Upper lobe of right lung (tissue), 1 donor: Measurements from ENCODE around the gene SLC9A9. TPM values are rescaled to one million over a fixed set of nuclear protein-coding genes. Genes with fewer than 3 reads are reported as not detected.

Experiments
- ATAC-seq: fragments of 200-7000 bp; cut with Tn5 transposase; one replicate; pipeline ENCODE4 v1.9.1; 2020; ENCODE audit warnings: mild to moderate bottlenecking, moderate library complexity
- DNase-seq: peaks from one replicate; pipeline ENCODE4 v3.0.0-alpha.2; 2020
- H3K27ac ChIP-seq: fragments of 200-600 bp; one replicate; pipeline ENCODE4 v1.8.0; 2022
- H3K27me3 ChIP-seq: fragments of 200-600 bp; one replicate; pipeline ENCODE4 v1.8.0; 2022; ENCODE audit warnings: mild to moderate bottlenecking
- H3K36me3 ChIP-seq: fragments of 200-600 bp; one replicate; pipeline ENCODE4 v1.8.0; 2022
- H3K4me1 ChIP-seq: fragments of 200-600 bp; one replicate; pipeline ENCODE4 v1.8.0; 2022
- H3K4me3 ChIP-seq: fragments of 200-600 bp; one replicate; pipeline ENCODE4 v1.8.0; 2022; ENCODE audit warnings: mild to moderate bottlenecking
- H3K9me3 ChIP-seq: fragments of 200-600 bp; one replicate; pipeline ENCODE4 v1.8.0; 2022
- intact Hi-C: fragments of 100-400 bp; cut with DNase I; formaldehyde crosslinking; loops from one replicate; pipeline ENCODE4 v1.11.0; 2022
- total RNA-seq: library from RNA; stranded (reverse); fragmentation: NEBNext Ultra II Directional; extraction: Animal tissue kit (Norgen Biotek cat#: 25700); gene quantifications from one replicate; pipeline ENCODE4 v1.2.1, GENCODE V29; 2021
- TF ChIP-seq, protein P1 (sequence below): fragments of 200-600 bp; IDR thresholded peaks from one replicate; pipeline ENCODE4 v1.8.0; 2022; ENCODE audit warnings: antibody characterized with exemption
- donor health status: DM: no; HTN: yes; CAD: no; lungs with severe emphysema.

SLC9A9 gene
- total RNA-seq, 1 donor from 2014 or later, result 13.3 TPM

DNA sequence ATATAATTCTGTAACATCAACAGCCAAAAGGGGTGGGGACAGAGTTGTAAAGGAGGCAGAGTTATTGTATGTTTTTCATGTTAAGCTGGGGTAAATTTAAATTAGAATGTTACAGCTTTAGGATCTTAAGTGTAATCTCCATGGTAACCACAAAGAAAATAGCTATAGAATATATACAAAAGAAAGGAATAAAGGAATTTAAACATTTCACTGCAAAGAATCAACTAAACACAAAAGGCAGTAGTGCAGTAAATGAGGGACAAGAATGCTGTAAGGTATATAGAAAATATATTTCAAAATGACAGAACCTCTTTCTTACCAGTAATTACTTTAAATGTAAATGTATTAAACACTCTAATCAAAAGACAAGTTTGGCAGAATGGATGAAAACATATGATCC, 361.7 kb downstream of the SLC9A9 start:
- Histone ChIP-seq H3K27me3 (no peaks in the 10 kb centered on the region), H3K4me1 (no peaks in the 10 kb centered on the region), H3K27ac (no peak overlapping the region), H3K4me3 (no peak overlapping the region), H3K36me3 (no peaks in the 10 kb centered on the region), H3K9me3 (no peaks in the 10 kb centered on the region)
- TF ChIP-seq, protein P1, sequence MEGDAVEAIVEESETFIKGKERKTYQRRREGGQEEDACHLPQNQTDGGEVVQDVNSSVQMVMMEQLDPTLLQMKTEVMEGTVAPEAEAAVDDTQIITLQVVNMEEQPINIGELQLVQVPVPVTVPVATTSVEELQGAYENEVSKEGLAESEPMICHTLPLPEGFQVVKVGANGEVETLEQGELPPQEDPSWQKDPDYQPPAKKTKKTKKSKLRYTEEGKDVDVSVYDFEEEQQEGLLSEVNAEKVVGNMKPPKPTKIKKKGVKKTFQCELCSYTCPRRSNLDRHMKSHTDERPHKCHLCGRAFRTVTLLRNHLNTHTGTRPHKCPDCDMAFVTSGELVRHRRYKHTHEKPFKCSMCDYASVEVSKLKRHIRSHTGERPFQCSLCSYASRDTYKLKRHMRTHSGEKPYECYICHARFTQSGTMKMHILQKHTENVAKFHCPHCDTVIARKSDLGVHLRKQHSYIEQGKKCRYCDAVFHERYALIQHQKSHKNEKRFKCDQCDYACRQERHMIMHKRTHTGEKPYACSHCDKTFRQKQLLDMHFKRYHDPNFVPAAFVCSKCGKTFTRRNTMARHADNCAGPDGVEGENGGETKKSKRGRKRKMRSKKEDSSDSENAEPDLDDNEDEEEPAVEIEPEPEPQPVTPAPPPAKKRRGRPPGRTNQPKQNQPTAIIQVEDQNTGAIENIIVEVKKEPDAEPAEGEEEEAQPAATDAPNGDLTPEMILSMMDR, result no peak
- ATAC-seq (no peak), DNase-seq (no peak)
- intact Hi-C loops, result no loop called here

DNA sequence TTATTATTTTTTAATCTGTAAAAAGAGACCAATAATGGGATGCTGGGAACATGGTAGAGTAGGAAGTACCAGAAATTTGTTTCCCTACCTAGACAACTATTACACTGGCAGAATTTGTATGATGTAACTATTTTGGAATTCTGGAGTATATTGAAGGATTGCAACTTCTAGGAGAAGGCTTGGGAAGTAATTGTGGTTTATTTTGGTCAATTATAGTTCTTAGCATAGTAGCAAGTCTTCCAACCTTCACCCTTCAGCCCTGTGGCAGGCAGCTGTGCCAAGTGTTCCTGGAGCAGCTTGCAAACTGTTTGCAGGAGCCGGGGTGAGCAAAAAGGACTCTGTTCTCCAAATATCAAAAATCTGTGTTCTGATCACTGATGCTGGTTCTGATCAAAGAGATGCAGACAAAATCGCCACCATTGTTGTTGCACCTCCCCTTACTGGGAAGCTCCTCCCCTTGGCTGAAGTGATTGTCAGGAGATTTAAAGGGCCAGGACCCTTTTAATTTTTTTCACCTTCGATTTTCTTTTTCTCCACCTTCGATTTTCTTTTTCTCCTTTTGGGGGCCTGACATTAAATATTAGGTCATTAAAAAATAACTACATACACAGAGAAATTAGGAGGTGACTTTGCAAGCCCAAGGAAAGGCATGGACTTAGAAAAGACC, 363.3 kb downstream of the SLC9A9 start:
- H3K27ac ChIP-seq, result no peak overlapping the region
- H3K4me1 ChIP-seq, result no peaks in the 10 kb centered on the region
- intact Hi-C loops, result no loop called here
- no peak for ATAC-seq
- no peaks in the 10 kb centered on the region for H3K27me3 ChIP-seq
- no peak for DNase-seq
- no peaks in the 10 kb centered on the region for H3K36me3 ChIP-seq
- TF ChIP-seq, protein P1, result no peak
- no peaks in the 10 kb centered on the region for H3K9me3 ChIP-seq
- no peak overlapping the region for H3K4me3 ChIP-seq

DNA sequence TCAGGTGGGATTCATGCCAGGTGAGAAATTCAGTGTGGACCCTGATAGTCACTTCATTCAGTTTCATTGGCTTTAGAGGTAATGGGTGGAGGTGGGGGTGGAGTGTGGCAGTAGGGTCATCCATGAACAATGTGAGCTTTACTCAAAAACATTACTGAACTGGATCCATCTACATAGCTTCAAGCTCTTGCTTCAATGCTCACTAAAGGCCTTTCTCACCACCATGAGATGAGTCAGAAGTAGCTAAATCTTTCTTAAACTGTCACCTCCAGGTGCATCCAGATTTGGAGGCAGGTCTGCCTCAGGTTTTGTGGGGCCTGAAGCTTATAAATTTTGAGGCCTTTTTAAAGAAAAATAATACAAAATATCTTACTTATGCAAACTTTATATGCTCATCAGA, 365.1 kb downstream of the SLC9A9 start:
- Histone ChIP-seq H3K4me3 (no peak overlapping the region), H3K27me3 (no peaks in the 10 kb centered on the region), H3K9me3 (no peaks in the 10 kb centered on the region), H3K27ac (no peak overlapping the region), H3K36me3 (no peaks in the 10 kb centered on the region), H3K4me1 (no peaks in the 10 kb centered on the region)
- no peak for DNase-seq
- no peak for ATAC-seq
- intact Hi-C loops, result no loop called here
- TF ChIP-seq, protein P1, result no peak

DNA sequence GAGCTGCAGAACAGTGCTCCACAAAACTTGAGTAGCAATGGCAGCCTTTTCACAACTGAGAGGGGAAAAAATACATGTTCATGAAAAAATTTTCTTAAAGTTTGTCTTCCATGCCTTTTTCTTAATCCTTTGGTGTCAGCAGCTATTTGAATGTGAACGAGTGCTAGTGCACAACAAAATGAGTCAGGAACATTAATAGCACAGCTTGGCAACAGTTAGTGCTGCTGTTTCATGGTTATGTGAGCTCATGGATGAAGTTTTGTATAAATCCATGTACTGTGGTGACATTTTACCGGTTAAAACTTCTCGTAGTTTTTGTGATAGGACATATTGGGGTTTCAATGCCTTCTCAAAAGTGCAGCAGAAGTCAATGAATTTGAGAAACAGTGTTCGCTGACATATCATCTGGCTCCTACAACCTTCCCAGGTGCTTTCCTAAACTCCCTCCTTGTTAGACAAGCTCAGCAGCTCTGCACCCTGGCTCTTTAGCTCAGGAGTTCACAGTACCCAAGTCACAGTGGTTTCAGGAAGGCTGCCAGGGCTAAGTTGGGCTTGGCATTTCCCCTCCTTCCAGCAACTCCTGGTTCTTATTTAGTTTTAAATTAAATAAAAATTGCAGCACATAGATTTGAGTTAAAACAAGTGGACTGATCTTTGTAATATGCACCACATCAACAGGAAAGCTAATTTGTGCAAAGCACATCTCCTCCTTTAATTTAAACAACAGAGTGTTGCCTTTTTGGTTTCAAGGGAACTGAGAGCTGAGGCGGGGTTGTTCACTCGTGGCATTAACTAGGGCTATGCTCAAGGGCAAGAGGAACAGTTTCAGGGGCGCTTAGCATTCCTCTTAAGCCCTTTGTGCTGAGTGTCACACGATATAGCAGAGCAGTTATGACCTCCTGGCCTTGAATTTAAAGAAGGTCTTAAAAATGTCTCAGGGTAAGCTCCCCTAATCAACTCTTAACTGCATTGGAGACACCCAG, 365.9 kb downstream of the SLC9A9 start:
- no peak overlapping the region for H3K27ac ChIP-seq
- ATAC-seq, result peak; percentile 47

DNA sequence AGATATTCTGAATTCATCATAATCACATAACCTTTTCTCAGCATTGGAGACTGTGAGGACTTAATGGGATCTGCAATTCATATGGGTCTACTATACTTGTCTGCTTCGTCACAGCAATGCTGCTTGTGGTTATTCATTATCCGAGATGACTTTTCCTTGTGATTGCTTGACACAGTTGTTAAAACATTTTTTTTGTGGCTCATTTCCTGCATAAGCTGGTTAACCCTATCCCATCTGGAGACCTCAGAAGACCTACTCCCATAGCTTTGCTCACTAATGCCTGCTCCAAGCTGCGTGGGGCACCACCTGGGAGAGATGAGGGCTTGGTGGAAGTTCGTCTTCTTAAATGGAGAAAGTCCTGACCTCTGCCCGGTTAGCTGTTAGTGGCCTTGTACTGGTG, 367.9 kb downstream of the SLC9A9 start:
- H3K27ac ChIP-seq, result no peak overlapping the region
- no peak overlapping the region for H3K4me3 ChIP-seq
- DNase-seq, result no peak
- intact Hi-C loops, result no loop called here
- TF ChIP-seq, protein P1, result no peak
- no peaks in the 10 kb centered on the region for H3K9me3 ChIP-seq
- no peaks in the 10 kb centered on the region for H3K36me3 ChIP-seq
- ATAC-seq, result peak; percentile 74
- no peaks in the 10 kb centered on the region for H3K27me3 ChIP-seq
- no peaks in the 10 kb centered on the region for H3K4me1 ChIP-seq

More for the DNA sequence above, 365.9 kb downstream of the SLC9A9 start:
- H3K4me1 ChIP-seq, result no peaks in the 10 kb centered on the region
- H3K9me3 ChIP-seq, result no peaks in the 10 kb centered on the region
- H3K27me3 ChIP-seq, result no peaks in the 10 kb centered on the region
- no peak for DNase-seq
- no peak overlapping the region for H3K4me3 ChIP-seq
- TF ChIP-seq, protein P1, result no peak
- intact Hi-C loops, result no loop called here
- no peaks in the 10 kb centered on the region for H3K36me3 ChIP-seq
